Aortic smooth muscle cell (primary cell): ENCODE data around the gene LMAN1. TPM values are rescaled to one million over a fixed set of nuclear protein-coding genes. Genes with fewer than 3 reads are reported as not detected.

Experiments used
- total RNA-seq: library from RNA; depleted of rRNA; stranded (reverse); fragments of >200 nt; gene quantifications from 2 replicates; pipeline ENCODE4 v1.2.3, GENCODE V29; 2014

LMAN1 gene, protein sequence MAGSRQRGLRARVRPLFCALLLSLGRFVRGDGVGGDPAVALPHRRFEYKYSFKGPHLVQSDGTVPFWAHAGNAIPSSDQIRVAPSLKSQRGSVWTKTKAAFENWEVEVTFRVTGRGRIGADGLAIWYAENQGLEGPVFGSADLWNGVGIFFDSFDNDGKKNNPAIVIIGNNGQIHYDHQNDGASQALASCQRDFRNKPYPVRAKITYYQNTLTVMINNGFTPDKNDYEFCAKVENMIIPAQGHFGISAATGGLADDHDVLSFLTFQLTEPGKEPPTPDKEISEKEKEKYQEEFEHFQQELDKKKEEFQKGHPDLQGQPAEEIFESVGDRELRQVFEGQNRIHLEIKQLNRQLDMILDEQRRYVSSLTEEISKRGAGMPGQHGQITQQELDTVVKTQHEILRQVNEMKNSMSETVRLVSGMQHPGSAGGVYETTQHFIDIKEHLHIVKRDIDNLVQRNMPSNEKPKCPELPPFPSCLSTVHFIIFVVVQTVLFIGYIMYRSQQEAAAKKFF
- 158 and 181 TPM in 2 replicates for total RNA-seq

DNA sequence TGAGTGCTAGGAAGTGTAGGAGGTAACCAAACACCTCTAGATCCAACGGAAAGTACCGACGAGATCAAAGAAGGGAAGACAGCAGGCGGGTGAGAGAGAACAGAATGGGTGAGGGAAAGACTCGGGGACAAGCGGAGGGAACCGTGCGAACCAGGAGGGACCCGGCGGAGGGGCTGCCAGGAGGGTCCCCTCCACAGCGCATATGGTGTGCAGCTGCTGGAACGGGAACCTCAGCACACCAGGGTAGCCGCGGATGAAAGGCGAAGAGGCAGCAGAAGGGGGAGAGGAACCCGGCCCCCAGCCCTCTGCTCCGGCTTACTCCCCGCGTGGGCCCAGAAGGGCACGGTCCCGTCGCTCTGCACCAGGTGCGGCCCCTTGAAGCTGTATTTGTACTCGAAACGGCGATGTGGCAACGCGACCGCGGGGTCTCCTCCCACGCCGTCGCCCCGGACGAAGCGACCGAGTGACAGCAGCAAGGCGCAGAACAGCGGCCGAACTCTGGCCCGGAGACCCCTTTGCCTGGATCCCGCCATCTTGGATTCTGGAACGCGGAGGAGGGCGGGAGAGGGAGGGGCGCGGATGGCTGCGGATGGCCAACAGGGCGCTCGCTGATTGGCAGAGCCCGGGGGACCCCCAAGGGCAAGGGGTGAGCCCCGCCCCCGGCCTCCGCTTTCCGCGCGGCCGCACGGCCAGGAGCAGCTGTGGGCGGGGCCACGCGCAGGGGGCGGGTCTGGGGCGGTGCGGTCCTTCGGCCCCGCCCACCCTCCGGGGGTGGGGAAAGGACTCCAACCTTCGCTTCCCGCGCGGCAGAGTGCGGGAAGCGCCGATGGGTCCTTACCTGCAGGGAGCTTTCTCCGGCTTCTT, at the start of gene LMAN1:
Gene LMAN1, minus strand, starts transcription at position 554 of the 864 bp plus-strand sequence. Its CDS starts 21 bp downstream, at position 533.

DNA sequence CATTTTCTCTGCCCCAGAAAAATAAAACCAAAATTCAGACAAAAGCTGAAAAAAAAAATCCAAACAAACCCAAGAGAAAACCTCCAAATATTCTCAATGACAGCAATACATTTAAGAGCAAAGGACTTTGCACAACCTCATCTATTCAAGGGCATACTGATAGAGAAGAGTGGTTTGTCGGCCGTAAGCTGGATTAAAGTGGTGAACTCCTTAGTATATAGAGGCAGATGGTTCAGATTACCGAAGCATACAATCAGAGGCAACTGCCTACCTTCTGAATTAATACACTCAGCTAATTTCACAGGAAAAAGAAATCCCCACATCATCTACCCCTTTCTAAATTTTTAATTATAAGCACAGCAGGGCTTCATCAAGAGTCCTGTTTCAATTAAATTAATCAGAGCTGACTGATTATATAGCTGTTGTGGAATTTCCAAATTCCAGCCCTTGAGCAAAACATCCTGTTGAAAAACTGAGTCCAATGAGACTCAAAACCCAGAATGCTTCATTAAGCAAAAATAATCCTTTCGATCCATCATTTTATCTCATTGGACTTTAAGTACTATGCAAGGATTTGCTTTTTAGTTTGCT, 40.5 kb downstream of the LMAN1 start, which contains the start of gene CPLX4:
Gene CPLX4, minus strand, starts transcription at position 190 of the 591 bp plus-strand sequence. Its CDS starts 187 bp downstream, at position 3.

Other genes with a start within 250 kb of the LMAN1 start
- 15.5 and 26.8 TPM in 2 replicates for gene SEC11C, start 219.4 kb downstream of the LMAN1 start, total RNA-seq
- gene GRP, start 139.1 kb downstream of the LMAN1 start, total RNA-seq = not detected in 2 replicates
- gene RAX, start 85.8 kb downstream of the LMAN1 start, total RNA-seq = not detected in 2 replicates
- gene CPLX4, start 40.6 kb downstream of the LMAN1 start, total RNA-seq = not detected in 2 replicates